Stimulated activated CD8-positive, alpha-beta memory T cell treated with anti-CD3 and anti-CD28 coated beads, Interleukin-12 subunit alpha, Interleukin-12 subunit beta, amount 100 ng/mL, for 1 hour (primary cell): Measurements from ENCODE around the gene MRPS14.
"Not testable (repeated sequence)": the region's sequence is repeated elsewhere in the genome, so short reads cannot be mapped to it uniquely, and the experiment has no call there.

Source experiments
- DNase-seq: peaks from one replicate; pipeline ENCODE4 v3.0.0-alpha.2; 2020; ENCODE audit warnings: low read depth

The MRPS14 gene

GRCh38 chr1:175023043-175023921 lies at the start of gene MRPS14:
MRPS14 (minus strand) TSS chr1:175023425; CDS start chr1:175023408, 17 bp downstream.
- DNase-seq = peak; percentile 97

DNA sequence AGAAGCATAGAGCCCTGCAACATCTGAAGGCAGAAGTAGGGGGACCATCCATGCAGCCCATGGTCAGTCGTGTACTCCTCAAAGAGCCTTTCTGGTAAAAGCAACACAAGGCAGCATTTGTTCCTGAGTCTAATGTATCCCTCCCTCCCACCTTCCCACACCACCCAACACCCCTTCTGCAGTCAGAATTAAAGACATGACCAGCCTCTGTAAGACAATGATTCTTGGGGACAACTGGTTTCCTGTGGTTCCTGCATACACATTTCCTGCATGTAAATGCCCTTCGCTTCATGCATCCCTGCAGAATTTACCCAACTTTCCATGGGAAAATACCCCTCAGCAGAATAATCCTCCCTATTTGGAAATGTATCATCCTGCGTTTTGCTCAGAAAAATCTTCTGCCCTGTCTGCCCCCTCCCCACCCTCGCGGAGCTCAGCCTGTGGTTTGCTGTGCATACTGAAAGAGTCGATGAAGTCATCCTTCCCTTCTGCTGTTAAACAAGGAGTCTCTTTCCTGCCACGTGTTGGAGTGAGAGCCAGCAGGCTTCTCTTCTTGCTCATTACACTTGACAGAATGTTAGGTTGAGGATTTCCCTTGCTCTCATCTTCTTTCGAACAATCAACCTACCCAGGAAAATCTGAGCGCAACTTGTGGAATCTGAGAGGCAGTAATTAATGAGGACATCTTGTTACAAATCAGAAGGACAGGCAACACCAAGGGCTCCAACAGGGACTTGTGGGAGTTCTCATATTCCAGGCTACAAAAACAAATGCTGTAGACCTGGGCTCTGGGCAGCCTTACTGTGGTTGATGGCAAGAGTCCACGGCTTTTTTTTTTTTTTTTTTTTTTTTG lies 49.1 kb upstream of the MRPS14 start:
- DNase-seq = no peak

- DNase-seq = no peak
Observed at GRCh38 chr1:175071276-175071943, 48.2 kb upstream of the MRPS14 start.

- DNase-seq = no peak
Observed at GRCh38 chr1:175070818-175071217, 47.6 kb upstream of the MRPS14 start.

GRCh38 chr1:175067362-175068106 lies 44.3 kb upstream of the MRPS14 start, which contains the start of gene TNN:
TNN (plus strand) TSS chr1:175067833; CDS start chr1:175077419, 9,586 bp downstream.
- no peak for DNase-seq

- no peak for DNase-seq
Observed at GRCh38 chr1:175062858-175063257, 39.6 kb upstream of the MRPS14 start.

GRCh38 chr1:175062339-175062738 lies 39.1 kb upstream of the MRPS14 start:
- DNase-seq = no peak

GRCh38 chr1:175054736-175055135 lies 31.5 kb upstream of the MRPS14 start:
- DNase-seq = no peak

DNA sequence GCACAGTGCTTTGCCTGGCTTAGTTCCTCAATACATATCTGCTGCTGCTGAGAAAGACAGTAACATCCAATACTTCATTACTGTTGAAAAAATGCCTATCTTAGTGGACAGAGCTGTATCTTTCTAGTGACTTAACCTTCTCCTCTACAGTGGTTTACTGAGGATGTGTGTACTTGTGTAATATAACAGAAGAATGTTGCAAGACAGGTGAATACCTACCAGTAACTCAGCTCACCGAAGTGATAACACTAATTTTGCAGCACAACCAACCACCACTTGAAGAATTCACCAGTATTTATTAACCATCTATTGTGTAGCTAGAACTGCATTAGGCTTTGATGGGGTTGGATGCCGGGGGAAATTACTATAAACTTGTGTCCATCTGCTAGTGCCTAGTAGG lies 27.8 kb upstream of the MRPS14 start:
- DNase-seq = no peak

DNA sequence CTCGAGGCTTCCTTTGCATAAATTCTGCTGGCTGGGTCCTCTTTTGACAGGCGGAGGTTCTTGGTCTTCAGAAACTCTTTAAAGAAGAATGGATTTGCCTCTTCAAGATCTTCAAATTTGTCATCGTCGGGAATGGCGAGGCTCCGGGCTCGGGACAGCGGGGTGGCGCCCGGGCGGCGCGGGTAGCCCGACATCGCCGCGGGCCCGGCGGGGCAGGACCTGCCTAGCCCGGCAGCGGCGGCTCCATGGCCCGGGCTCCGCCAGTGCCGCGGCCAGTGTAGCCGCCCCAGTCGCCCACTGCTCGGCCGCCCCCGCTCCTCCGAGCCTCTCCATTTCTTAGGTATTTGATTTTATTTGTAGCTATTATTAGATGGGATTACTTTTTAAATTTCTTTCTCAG lies 22.3 kb upstream of the MRPS14 start:
- DNase-seq = no peak

- no peak for DNase-seq
Observed at GRCh38 chr1:175045097-175045496, 21.9 kb upstream of the MRPS14 start.

DNA sequence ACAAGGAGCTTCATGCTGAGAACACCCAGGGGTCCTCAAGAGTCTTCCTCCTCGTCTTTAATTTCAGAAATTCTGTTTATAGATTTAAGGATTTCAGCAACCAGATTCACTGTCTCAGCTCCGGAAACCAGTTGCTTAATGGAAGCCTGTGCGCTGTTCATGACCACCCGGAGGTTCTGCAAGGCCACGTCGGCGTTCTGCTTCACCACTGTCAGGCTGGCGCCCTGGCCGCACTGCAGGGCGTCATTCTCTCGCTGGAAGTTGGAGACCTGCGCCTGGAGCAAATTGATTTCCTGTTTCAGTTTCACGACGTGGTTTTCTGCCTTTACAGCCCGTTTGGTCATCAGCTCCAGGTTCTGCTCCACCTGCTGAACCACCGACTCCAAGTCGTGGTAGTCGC lies 21.4 kb upstream of the MRPS14 start:
- DNase-seq = not testable (repeated sequence)

GRCh38 chr1:175043824-175044223 lies 20.6 kb upstream of the MRPS14 start:
- no peak for DNase-seq

DNA sequence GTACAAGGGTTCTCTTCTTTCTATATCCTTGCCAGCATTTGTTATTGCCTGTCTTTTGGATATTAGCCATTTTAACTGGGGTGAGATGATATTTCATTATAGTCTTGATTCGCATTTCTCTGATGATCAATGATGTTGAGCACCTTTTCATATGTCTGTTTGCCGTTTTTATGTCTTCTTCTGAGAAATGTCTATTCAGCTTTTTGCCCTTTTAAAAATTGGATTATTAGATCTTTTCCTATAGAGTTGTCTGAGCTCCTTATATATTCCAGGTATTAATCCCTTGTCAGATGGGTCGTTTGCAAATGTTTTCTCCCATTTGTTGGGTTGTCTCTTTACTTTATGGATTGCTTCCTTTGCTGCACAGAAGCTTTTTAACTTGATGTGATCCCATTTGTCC lies 19.4 kb upstream of the MRPS14 start:
- DNase-seq = no peak

DNA sequence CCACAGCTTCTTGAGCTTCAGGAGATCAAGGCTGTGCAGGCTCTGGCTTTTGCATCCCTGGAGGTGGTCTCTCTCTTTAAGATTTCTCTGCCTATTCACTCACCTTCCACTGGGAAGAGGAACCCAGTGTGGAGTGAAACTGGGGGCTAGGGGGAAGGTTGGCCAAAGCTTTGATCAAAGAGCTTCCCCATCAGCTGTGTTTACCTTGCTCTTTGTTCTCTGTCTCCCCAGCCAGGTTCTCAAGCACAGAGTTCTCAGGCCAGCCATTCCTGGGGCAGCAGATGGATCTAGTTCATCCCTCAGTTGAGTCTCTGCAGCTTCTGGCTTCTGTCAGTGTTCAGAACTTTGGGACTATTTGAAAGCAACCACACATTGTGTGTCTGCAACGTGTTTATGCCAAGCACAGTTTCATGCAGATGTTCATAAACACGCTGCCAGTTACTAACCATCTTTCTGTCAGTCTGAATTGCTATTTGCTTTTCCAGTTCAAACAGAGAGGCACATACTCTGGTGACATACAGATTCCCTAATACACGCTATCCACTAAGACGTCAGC lies 17.2 kb upstream of the MRPS14 start:
- DNase-seq = no peak

- DNase-seq = no peak
Observed at GRCh38 chr1:175037416-175037815, 14.2 kb upstream of the MRPS14 start.

DNA sequence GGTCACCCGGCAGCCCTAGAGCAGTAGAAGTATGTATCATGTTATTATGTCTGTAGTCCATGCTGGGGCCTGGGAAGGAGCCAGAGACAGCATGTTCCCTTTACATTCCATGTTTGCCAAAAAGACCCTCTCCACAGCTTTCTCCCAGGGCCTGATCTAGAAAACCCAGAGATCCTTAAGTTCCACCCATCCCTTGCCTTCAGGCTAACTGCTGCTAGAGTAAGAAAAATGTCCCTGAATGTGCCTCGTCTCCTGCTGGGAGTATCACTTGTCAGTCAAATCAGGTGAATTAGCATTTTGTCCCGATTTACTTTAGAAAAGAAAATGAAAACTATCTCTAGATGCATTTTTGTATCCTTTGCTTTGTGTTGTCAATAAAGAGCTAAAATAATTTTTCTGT lies 13.3 kb upstream of the MRPS14 start:
- DNase-seq = no peak

DNA sequence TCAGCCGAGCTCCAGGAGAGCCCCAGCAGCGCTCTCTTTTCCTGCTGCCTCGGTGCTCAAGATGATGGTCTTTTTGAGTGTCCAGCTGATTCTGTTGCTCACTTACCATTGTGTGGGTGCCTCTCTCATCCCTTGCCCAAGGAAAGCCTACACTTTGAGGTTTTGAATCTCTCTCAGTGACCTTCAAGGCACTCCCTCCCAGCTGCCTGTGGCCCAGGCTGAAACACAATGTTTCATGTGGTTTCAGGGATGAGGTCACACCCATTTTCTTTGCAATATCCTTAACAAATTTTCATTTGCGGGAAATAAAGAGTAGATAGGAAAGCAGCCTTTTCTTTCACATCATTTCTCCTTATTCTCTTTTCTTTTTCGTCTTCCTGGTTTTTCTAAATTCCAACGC lies 12.6 kb upstream of the MRPS14 start:
- DNase-seq = no peak

DNA sequence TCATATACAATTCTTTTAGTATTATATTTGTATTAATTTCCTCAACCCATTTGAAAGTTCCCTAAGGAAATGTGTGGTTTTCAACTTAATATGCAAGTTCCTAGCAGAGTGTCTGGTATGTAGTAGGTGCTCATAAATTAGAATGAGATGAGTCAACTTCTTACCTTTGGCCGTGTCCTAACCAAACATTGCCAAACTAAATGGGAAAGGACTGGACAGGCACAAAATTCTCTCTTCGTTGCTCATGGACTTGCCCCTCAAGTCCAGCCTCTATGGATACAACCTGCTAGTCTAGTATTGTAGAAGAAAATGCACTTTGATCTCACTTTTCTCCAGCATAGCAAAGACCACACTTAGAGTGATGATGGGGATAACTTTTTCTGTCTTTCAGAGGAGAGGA lies 11.6 kb upstream of the MRPS14 start:
- DNase-seq = no peak

DNA sequence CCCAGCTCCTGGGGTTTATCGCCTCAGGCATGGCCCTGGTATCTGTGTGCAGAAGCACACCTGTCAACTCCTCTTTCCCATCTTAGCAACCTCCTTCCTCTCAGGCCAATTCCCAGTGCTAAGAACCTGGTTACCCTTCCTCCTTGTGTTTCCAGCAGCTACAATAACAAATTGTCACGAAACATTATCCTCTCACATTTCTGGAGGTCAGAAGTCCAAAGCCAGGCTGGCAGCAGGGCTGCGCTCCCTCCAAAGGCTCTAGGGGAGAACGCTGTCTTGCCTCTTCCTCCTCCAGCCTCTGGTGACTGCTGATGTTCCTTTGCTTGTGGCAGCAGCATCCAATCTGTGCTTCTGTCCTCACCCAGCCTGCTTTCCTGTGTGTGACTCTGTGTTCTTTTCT lies 10.7 kb upstream of the MRPS14 start:
- DNase-seq = no peak

DNA sequence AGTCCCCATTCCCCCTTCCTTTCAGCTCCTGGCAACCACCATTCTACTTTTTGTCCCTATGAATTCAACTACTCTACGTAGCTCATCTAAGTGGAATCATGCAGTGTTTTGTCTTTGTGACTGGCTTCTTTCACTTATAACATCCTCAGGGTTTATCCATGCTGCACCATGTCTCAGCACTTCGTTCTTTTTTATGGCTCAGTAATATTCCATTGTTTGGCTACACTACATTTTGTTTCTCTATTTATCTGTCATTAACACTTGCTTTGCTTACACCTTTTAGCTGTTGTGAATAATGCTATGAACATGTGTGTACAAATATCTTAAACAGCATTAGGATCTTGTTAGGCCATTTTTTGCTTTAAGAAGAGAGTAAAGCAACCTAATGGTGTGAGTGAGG lies 1.5 kb upstream of the MRPS14 start:
- DNase-seq = no peak

DNA sequence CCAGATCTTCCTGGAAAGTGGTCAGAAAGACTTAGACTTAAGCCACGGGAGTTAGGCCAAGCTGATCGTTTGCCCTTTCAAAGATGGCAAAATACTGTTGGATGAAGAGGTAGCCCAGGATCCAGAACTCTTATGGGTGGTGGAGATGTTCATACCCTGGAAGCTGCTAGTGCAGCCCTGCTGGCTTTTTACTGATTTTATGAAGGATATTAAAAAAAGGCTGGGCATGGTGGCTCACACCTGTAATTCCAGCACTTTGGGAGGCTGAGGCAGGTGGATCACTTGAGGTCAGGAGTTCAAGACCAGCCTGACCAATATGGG lies 657 bp upstream of the MRPS14 start:
- not testable (repeated sequence) for DNase-seq
